Measurements from ENCODE around the gene GALNT1.

GRCh38 chr18:35705988-35706387 is 124.4 kb downstream of the GALNT1 start:
- TF ChIP-seq CTCF (IDR thresholded peaks at IDR 0.05) = no peak
- TF ChIP-seq SP1 (CRISPR knock-in tag; conservative IDR thresholded peaks at IDR 0.05) = no peak
- TF ChIP-seq NFE2L1 (CRISPR knock-in tag; IDR thresholded peaks at IDR 0.05) = no peak
- no peak for TF ChIP-seq ATF2 (CRISPR knock-in tag; IDR thresholded peaks at IDR 0.05; ENCODE audit: borderline replicate concordance, low read depth)
- TF ChIP-seq GABPB1 (CRISPR knock-in tag; IDR thresholded peaks at IDR 0.05) = no peak
- TF ChIP-seq ZNF281 (CRISPR knock-in tag; IDR thresholded peaks at IDR 0.05) = no peak
- TF ChIP-seq ZNF138 (CRISPR knock-in tag; conservative IDR thresholded peaks at IDR 0.05) = no peak

Measured in WTC11 (cell line).